PC-9 (cell line): ENCODE measurements around the gene SALL4.
A peak's percentile ranks its signal among the peaks of the same experiment; 100 is the strongest.

Experiments used
- EZH2 ChIP-seq: fragments of 200-600 bp; sonication (generic); IDR thresholded peaks from 2 replicates; pipeline ENCODE4 v1.8.0; 2017; ENCODE audit warnings: antibody characterized with exemption, low read depth
- TF ChIP-seq, protein P1 (sequence below): fragments of 200-600 bp; sonication (generic); conservative IDR thresholded peaks from 2 replicates; pipeline ENCODE4 v1.6.1; 2017; ENCODE audit warnings: mixed run types, antibody characterized with exemption, mild to moderate bottlenecking, moderate library complexity

GRCh38 chr20:51810155-51811041 lies 8.1 kb upstream of the SALL4 start:
- TF ChIP-seq, protein P1, sequence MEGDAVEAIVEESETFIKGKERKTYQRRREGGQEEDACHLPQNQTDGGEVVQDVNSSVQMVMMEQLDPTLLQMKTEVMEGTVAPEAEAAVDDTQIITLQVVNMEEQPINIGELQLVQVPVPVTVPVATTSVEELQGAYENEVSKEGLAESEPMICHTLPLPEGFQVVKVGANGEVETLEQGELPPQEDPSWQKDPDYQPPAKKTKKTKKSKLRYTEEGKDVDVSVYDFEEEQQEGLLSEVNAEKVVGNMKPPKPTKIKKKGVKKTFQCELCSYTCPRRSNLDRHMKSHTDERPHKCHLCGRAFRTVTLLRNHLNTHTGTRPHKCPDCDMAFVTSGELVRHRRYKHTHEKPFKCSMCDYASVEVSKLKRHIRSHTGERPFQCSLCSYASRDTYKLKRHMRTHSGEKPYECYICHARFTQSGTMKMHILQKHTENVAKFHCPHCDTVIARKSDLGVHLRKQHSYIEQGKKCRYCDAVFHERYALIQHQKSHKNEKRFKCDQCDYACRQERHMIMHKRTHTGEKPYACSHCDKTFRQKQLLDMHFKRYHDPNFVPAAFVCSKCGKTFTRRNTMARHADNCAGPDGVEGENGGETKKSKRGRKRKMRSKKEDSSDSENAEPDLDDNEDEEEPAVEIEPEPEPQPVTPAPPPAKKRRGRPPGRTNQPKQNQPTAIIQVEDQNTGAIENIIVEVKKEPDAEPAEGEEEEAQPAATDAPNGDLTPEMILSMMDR, result peak; percentile 38
- TF ChIP-seq EZH2, result no peak
